Gastrocnemius medialis (tissue), 4 donors: Measurements from ENCODE around the gene CASP12.

Experiments used
- CTCF ChIP-seq, 5 experiments: fragments of 450-650 bp in 3 of 5; fragments of 200-600 bp in 2 of 5; sonication (generic) in 2 of 5; IDR thresholded peaks in 4 of 5; conservative IDR thresholded peaks in 1 of 5; 1 replicate in 4 of 5; 2 replicates in 1 of 5; pipeline ENCODE4 v1.5.1; 2016 to 2019; ENCODE audit warnings: antibody characterized with exemption in 5 of 5, mild to moderate bottlenecking in 3 of 5, moderate library complexity in 3 of 5
- POLR2A ChIP-seq, 2 donors: fragments of 450-650 bp; IDR thresholded peaks; one replicate each; pipeline ENCODE4 v1.6.1; 2017; ENCODE audit warnings: antibody characterized with exemption in 2 of 2, mild to moderate bottlenecking in 2 of 2, moderate library complexity in 2 of 2

- TF ChIP-seq CTCF (IDR thresholded peaks at IDR 0.05 in 4 of 5, conservative IDR thresholded peaks at IDR 0.05 in 1 of 5) (no peak), POLR2A (IDR thresholded peaks at IDR 0.05) (peak in 1 of 2 donors; percentile 9)
Measured at GRCh38 chr11:104897891-104898684, at the start of gene CASP12.
